ENCODE measurements around the gene SLC6A3. TPM values are rescaled to one million over a fixed set of nuclear protein-coding genes. Genes with fewer than 3 reads are reported as not detected.

Gene SLC6A3
- total and polyA plus RNA-seq, 9 of the 15 experiments (the other 6 are each of a cell fraction or from before 2014, with no cell fraction given): not detected

DNA sequence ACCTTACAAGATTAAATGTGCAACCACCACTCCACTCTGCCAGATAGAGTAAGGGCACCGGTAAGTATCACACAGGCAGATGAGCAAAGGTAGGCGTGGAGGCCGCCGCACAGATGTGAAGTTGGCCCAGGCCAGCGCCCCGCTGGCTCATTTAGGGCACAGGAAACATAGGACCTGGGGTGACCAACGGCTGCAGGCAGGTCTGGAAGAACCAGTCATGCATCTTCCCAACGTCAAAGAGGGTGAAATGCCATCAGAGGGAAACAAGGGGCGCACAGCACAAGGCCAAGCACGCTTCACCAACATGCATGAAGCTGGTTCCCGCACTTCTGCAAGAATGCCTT, 31.7 kb upstream of the SLC6A3 start (continued):
- TF ChIP-seq SREBF2 (CRISPR knock-in tag; IDR thresholded peaks at IDR 0.05) (no peak), TEAD2 (tag; IDR thresholded peaks at IDR 0.05) (no peak), NCOA2 (IDR thresholded peaks at IDR 0.05; ENCODE audit: partially characterized antibody in 2 of 2) (no peak), EWSR1 (IDR thresholded peaks at IDR 0.05; ENCODE audit: borderline replicate concordance, low read depth, partially characterized antibody) (no peak), ZNF592 (IDR thresholded peaks at IDR 0.05) (no peak), HNRNPH1 (optimal IDR thresholded peaks at IDR 0.05; ENCODE audit: low read depth, low read length) (no peak), MCM7 (IDR thresholded peaks at IDR 0.05) (no peak), POLR2G (IDR thresholded peaks at IDR 0.05; ENCODE audit: low read depth, low read length) (no peak)
